Muscle of leg (tissue), 16 donors: Measurements from ENCODE around the gene ABCC6. TPM values are rescaled to one million over a fixed set of nuclear protein-coding genes. Genes with fewer than 3 reads are reported as not detected.
"Not testable (repeated sequence)": the region's sequence is repeated elsewhere in the genome, so short reads cannot be mapped to it uniquely, and the experiment has no call there.

Source experiments
- DNase-seq: peaks from one replicate; pipeline ENCODE4 v3.0.0; 2013
- H3K27ac ChIP-seq: one replicate; pipeline ENCODE4 v1.5.1; 2013; ENCODE audit warnings: mild to moderate bottlenecking, low read length, control low read depth
- H3K27me3 ChIP-seq: one replicate; pipeline ENCODE4 v1.6.1; 2013; ENCODE audit warnings: low read length; ENCODE audit not compliant: control insufficient read depth, insufficient read depth
- H3K36me3 ChIP-seq: one replicate; pipeline ENCODE4 v1.6.1; 2013; ENCODE audit warnings: low read length; ENCODE audit not compliant: control insufficient read depth, insufficient read depth
- H3K4me1 ChIP-seq: one replicate; pipeline ENCODE4 v1.6.1; 2013; ENCODE audit warnings: low read length; ENCODE audit not compliant: control insufficient read depth, insufficient read depth
- H3K4me3 ChIP-seq: one replicate; pipeline ENCODE4 v1.5.1; 2013; ENCODE audit warnings: low read length, control low read depth
- H3K9me3 ChIP-seq: replicated peaks from 2 replicates; pipeline ENCODE4 v1.6.1; 2013; ENCODE audit warnings: low read depth, low read length; ENCODE audit not compliant: control insufficient read depth
- WGBS: methylation state at CpG from one replicate; pipeline ENCODE4 v1.1.5; 2013; ENCODE audit warnings: missing lambda C conversion rate; ENCODE audit not compliant: insufficient coverage; 5-methylcytosine and 5-hydroxymethylcytosine counted together
- long read RNA-seq, 11 donors: transcript quantifications; one replicate each; lab custom pipeline, GENCODE V29; 2026
- polyA plus RNA-seq, 8 donors: library from polyadenylated mRNA; unstranded; fragments of 120-200 nt; gene quantifications; one replicate each; pipeline versions ENCODE4 v1.2.1 to v1.2.3, GENCODE V29; 2013; ENCODE audit warnings: inconsistent platforms in 1 of 8, low replicate concordance in 1 of 8; ENCODE audit not compliant: insufficient read length in 8 of 8, insufficient read depth in 1 of 8
- total RNA-seq: library from RNA; stranded (reverse); fragments of 120-200 nt; gene quantifications from one replicate; pipeline ENCODE4 v1.2.4, GENCODE V29; 2013

Gene ABCC6
- total RNA-seq (1.2 TPM), polyA plus RNA-seq (1 to 10 TPM in 7 of 8 donors, under 1 TPM in 1; 0.91 to 4.9 (median 1.8) TPM)
- long read RNA-seq, donor 1: 0 reads
- long read RNA-seq, donor 2: 0 reads
- long read RNA-seq, donor 3: 0 reads
- long read RNA-seq, donor 4, partial matches to known transcripts: 0 of 1 reads
- long read RNA-seq, donor 4, other reads (novel, unspliced or antisense): 0 of 1 reads
- long read RNA-seq, donor 5, partial matches to known transcripts: 0 of 1 reads
- long read RNA-seq, donor 5, other reads (novel, unspliced or antisense): 0 of 1 reads
- long read RNA-seq, donor 6, partial matches to known transcripts: 0 of 1 reads
- long read RNA-seq, donor 6, other reads (novel, unspliced or antisense): 0 of 1 reads
- long read RNA-seq, donor 7: 0 reads
- long read RNA-seq, donor 8, partial matches to known transcripts: 0 of 1 reads
- long read RNA-seq, donor 8, other reads (novel, unspliced or antisense): 0 of 1 reads
- long read RNA-seq, donor 9, partial matches to known transcripts: 0 of 1 reads
- long read RNA-seq, donor 9, other reads (novel, unspliced or antisense): 0 of 1 reads
- long read RNA-seq, donor 10, partial matches to known transcripts: 0 of 1 reads
- long read RNA-seq, donor 10, other reads (novel, unspliced or antisense): 0 of 1 reads
- long read RNA-seq, donor 11, partial matches to known transcripts: 0 of 1 reads
- long read RNA-seq, donor 11, other reads (novel, unspliced or antisense): 0 of 1 reads

DNA sequence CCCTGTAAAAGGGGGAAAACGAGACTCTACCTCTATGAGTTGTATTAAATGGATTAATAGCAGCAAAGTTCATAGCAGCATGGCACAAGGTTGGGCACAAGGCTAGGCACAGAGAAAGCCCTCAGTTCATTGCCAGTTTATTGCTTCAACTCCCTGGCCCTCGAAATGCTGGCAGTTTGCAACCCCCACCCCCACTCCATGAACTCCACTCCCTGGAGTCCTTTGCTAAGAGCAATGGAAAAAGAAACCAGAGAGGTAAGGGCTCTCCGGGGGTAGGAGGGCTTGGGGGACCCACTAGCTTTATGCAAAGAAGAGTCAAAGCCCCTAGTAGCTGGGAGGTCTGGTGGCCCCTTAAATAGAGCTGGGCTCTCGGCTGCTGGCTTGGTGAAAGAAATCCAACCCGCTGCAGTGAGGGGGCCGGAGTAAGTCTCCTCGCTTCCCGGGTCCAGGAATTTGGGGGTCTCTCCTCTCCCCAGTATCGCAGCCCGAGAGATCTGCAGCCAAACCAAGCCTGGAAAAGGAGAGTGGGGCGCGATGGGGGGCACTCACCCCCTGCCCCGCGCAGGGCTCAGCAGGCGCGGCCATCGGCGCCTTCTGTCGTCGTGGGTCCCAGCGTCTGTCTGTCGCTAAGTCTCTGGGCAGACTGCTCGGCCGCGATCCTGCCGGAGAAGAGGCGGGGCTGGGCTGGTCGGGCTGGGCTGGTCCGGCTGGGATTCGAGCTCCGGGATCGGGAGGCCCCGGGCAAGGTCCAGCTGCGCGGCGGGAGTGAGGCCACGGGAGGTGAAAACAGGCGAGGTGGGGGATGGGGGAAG, at the start of gene ABCC6:
ABCC6 (minus strand) TSS at position 645 of the 812 bp plus-strand sequence; CDS start at position 585, 60 bp downstream.
- not testable (repeated sequence) for H3K27me3 ChIP-seq, H3K36me3 ChIP-seq, H3K27ac ChIP-seq, H3K4me1 ChIP-seq, H3K4me3 ChIP-seq, DNase-seq, H3K9me3 ChIP-seq
- WGBS: no CpG with 5 or more reads among the region's 38 CpGs

DNA sequence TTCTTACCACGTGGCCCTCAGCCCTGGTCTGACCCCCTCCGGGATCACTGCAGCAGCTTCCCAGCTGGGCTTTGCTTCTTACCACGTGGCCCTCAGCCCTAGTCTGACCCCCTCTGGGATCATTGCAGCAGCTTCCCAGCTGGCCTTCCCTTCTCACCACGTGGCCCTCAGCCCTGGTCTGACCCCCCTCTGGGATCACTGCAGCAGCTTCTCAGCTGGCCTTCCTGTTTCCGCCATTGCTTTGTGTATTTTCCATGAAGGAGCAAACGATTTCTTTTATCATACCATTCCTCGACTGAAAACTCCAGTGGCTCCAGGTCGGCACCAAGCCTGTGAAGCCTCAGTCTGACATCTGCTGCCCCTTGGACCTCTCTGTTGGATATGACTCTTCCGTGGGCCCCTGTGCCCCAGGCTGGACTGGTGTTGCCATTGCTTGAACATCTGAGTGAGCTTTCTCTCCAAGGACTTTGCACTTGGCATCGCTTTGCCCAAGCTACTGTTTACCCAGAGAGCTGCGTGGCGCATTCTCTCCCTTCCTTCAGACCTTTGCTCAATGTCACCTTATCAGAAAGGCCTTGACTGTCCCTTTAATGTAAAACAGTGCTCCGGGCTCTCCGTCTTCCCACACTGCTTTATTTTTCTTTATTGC, 49.4 kb upstream of the ABCC6 start:
- not testable (repeated sequence) for H3K27me3 ChIP-seq, DNase-seq, H3K4me3 ChIP-seq, H3K9me3 ChIP-seq, H3K27ac ChIP-seq, H3K36me3 ChIP-seq, H3K4me1 ChIP-seq
- WGBS: no CpG with 5 or more reads among the region's 14 CpGs

DNA sequence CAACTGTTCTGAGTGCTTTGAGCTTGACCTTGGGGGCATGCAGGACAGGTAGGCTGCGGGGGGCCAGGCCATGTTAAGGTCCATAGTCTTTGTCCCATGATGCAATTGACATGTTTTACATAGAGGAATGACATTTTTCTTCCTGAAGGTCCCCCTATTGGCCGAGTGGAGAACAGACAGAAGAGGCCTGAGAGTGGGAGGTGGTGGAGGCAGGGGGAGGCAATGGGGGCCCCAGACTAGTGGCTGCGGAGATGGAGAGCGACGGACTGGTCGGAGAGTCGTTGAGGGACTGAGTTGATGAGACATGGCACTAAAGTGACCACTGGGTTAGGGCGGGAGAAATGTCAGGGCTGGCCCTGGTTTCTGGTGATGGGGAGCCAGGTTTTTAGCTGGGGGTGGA, 48.4 kb upstream of the ABCC6 start:
- H3K9me3 ChIP-seq, H3K27me3 ChIP-seq, H3K4me1 ChIP-seq, DNase-seq, H3K4me3 ChIP-seq, H3K36me3 ChIP-seq, H3K27ac ChIP-seq: not testable (repeated sequence)
- no CpG with 5 or more reads among the region's 8 CpGs for WGBS

DNA sequence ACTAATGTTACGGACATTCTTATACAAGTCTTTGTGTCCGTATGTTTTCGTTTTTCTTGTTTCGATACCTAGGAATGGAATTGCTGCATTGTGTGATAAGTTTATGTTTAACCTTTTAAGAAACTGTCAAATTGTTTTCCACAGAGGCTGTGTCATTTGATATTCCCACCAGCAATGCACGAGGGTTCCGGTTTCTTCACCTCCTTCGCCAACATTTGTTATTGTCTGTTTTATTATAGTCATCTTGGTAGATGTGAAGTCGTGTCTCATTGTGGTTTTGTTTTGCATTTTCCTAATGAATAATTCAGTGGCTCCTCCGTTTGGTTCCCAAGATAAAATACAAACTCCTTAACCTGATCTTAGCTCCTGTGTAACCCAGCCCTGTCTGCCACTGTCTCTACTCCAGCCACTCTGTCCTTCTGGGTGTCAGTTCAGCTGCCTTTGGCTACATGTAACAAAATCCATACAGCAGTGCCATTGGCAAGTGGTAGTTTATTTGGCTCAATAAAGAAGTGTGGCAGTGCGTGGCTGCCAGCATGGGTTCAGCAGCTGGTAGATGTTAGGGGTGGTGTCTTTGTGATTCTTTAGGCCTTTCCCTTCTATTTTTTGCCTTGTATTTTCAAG, 45.0 kb upstream of the ABCC6 start:
- not testable (repeated sequence) for DNase-seq, H3K36me3 ChIP-seq, H3K27ac ChIP-seq, H3K4me1 ChIP-seq, H3K4me3 ChIP-seq, H3K9me3 ChIP-seq, H3K27me3 ChIP-seq
- no CpG with 5 or more reads among the region's 10 CpGs for WGBS

DNA sequence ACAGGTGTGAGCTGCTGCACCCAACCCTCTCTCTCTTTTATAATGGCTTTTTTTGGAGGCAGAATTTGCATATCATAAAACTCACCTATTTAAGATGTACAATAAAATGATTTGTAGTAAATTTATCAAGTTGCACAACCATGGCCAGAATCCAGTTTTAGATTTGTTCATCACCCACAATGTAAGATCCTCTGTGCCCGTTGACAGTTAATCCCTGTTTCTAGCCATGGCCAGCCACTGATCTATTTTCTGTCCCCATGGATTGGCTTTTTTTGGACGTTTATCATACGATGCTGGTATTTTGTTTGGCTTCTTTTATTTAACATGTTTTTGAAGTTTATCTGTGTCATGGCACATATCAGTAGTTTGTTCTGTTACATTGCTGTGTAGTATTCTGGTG, 44.4 kb upstream of the ABCC6 start:
- not testable (repeated sequence) for H3K27ac ChIP-seq, H3K9me3 ChIP-seq, DNase-seq, H3K36me3 ChIP-seq, H3K4me3 ChIP-seq, H3K27me3 ChIP-seq, H3K4me1 ChIP-seq
- WGBS: no CpG with 5 or more reads among the region's 3 CpGs

DNA sequence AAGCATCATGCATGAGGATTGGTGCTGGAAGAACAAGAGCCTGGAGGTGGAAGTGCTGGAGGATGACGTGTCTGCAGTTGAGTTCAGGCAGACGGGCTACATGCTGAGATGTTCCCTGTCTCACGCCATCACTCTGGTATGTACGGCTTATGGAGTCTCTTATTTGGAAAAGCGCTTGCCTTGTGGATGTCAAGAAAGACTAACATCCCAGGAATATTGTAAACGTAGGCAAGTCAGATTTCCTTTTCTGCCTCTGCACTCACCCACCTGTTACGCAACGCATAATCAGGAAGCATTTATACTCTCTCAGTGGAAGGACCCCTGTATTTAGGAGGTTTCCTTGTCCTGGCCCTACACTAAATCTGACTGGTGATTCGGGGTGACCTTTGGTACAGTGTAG, 41.8 kb upstream of the ABCC6 start:
- H3K4me1 ChIP-seq, H3K27me3 ChIP-seq, H3K9me3 ChIP-seq, H3K4me3 ChIP-seq, H3K36me3 ChIP-seq, DNase-seq, H3K27ac ChIP-seq: not testable (repeated sequence)
- no CpG with 5 or more reads among the region's 9 CpGs for WGBS

DNA sequence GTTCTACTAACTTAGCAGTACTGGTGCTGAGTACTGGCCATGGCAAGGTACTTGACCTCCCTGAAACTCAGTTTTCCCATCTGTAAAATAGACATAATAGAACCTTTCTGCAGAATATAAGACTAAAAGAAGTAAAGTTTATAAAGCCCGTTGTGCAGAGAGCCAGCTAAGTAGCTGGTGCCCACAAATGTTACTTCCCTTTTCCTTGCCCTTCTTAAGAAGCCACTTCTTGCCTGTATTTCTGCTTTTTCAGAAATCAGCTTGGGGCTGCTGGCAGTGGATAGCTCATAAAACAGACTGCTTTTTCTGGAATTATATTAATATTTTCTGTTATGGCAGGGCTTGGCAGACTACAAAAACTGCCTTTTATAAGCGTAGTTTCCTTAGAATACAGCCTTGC, 40.7 kb upstream of the ABCC6 start:
- not testable (repeated sequence) for H3K9me3 ChIP-seq, H3K27me3 ChIP-seq, DNase-seq, H3K36me3 ChIP-seq, H3K4me1 ChIP-seq, H3K27ac ChIP-seq, H3K4me3 ChIP-seq
- no CpG with 5 or more reads among the region's 2 CpGs for WGBS

DNA sequence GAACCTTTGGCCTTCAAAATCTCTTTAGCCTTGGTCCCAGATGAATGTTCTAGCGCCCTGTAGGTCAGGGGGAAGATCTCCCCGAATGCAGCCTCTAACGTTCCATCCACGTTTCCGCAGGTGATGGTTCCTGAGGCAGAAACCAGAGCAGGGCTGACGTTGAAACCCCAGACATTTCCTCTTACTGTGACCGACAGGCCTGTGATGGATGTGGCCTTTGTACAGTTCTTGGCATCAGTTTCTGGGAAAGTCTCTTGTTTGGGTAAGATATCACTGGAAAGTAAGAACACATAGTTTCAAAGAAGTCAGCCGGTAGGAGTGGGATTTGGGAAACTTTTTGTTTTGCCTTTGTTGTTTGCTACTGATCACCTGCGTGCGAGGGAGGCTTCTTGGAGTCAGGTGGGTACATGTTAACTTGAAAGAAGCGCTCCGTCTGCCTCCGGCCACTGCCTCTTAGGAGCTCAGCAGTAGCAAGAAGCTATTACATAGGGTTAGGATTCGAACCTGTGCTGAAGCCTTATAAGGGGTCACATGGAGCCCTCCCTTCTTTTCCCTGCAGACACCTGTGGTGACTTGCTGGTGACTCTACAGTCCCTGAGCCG, 39.8 kb upstream of the ABCC6 start:
- H3K9me3 ChIP-seq, H3K27ac ChIP-seq, H3K27me3 ChIP-seq, DNase-seq, H3K4me1 ChIP-seq, H3K4me3 ChIP-seq, H3K36me3 ChIP-seq: not testable (repeated sequence)
- no CpG with 5 or more reads among the region's 15 CpGs for WGBS

DNA sequence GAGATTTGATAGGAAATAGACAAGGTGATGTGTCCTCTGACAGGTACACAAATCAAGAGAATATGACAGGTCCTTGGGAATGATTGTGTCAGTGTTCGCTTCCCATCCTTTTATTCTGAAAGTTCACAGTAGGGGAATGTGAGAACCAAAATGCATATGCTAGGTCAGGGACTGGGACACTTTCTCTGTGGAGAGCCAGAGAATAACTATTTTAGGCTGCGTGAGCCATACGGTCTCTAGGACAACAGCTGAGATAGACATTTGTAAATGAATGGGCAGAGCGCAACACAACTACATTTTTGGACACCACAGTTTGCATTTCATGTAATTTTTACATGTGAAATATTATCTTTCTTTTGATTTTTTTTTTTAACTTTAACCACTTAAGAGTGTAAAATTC, 36.7 kb upstream of the ABCC6 start:
- H3K27ac ChIP-seq, H3K9me3 ChIP-seq, H3K4me3 ChIP-seq, DNase-seq, H3K36me3 ChIP-seq, H3K4me1 ChIP-seq, H3K27me3 ChIP-seq: not testable (repeated sequence)
- WGBS: no CpG with 5 or more reads among the region's 4 CpGs
